ENCODE measurements around the gene AP5B1. TPM values are rescaled to one million over a fixed set of nuclear protein-coding genes. Genes with fewer than 3 reads are reported as not detected.

The AP5B1 gene
- total RNA-seq, 1 donor from 2014 or later: 21.2 TPM

DNA sequence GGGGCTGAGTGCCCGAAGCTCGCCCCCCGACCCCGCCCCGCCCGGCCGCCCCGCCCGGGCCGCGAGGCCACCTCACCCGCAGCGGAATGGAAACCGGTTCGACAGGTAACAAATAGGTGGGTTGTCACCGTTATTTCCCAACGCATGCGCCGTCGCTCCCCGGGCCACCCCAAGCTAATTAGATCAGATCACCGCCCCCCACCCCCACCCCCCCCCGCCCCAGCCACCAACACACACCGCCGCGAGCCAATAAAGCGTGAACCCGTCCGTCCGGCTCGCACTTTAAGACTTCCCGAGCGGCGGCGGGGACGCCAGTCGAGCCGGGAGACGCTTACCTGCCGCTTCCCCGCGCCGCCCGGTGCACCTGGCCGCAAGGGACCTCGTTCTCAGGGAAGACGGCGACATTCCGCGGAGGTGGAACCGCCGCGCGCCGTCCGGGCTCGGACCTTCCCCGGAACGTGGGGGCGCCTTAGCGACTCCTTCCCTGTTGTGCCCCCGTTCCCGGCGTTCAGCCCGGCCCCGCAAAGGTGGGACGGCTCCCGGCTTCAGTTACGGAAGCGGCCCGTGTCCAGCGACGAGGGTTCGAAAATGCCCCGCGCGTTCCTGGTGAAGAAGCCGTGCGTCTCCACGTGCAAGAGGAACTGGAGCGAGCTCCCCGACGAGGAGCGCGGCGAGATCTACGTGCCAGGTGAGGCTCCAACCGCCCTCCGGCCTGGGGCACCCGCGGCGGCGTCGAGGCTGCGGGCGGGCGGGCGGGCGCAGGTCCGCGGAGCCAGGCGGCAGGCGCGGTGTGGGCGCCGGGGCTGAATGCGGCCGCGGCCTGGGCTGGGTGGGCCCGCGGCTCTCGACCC lies 6.2 kb upstream of the AP5B1 start, which contains the start of gene OVOL1:
TSS of gene OVOL1 (plus strand) at position 278 of the 851 bp plus-strand sequence. CDS start at position 589, 311 bp downstream.
- intact Hi-C loops (cut with micrococcal nuclease): loop anchor here (10.0 kb wide), 1 partner anchor 108 kb away; the partner anchor contains the start of gene CCDC85B

DNA sequence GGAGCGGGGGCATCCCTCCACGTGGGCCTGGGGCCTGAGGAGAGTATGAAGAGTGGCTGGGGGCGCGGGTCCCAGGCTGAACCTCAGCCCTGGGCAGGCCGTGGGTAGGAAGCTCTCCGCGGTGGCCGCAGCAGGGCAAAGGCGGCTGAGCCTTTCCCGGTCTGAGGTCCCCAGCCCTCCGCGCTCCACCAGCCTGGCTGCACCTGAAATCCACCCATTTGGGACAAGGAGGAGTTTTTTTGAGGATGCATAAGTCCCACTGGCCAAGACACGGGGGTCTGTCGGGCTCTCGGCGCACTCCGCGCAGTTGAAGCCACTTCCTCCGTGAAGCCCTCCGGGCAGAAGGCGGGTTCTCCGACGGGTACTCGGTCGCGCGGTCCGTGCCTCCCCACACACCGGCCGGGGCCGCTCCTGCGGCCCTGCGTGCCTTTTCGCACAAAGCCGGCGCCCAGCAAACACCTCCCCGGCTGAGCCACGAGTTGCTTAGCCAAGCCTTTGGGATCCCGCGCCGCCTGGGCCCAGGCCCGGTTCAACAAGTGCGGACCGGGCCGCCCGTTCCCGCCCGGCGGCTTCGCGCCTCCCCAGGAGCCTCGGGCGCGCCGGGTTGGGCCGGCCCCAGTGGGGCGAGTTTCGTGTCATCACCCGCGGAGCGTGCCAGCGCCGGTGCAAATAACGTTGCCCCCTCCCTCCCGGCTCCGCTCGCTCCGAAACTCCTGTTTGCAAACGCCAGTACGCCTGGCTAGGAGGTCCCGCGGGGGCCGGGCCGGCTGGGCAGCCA lies 5.4 kb upstream of the AP5B1 start:
- intact Hi-C loops (cut with micrococcal nuclease): loop anchor here (10.0 kb wide), 1 partner anchor 109 kb away; the partner anchor contains the start of gene CCDC85B

DNA sequence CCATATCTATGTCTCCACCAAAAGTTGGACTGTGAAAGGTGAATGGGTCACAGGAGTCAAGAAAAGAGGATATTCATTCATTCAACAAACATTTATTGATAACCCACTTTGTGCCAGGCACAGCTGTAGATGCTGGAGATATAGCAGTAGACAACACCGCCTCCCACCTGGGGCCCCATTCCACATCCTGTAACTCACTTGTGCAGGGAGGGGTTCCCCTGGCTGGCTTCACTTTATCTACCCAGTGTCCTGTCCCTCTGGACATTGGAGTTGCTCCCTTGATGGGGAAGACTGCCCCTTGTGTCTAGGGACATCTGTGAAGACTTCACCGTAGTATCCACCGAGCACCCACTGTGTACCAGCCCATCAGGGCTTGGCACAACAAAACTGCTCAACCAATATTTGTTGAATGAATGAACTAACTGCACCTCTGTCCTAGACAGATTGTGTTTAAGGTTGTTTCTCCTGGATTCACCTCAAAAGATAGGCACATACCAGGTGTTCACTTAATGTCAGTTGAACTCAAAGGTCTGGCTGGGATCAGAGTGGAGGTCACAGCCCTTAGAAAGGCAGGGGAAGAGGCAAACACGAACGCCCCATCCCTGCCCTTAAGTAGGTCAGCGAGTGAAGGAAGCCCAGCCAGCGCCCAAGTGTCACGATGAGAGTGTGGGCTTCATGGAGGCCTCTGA lies 4.7 kb upstream of the AP5B1 start:
- intact Hi-C loops (cut with micrococcal nuclease): loop anchor here (10.0 kb wide), 1 partner anchor 109 kb away; the partner anchor contains the start of gene CCDC85B

DNA sequence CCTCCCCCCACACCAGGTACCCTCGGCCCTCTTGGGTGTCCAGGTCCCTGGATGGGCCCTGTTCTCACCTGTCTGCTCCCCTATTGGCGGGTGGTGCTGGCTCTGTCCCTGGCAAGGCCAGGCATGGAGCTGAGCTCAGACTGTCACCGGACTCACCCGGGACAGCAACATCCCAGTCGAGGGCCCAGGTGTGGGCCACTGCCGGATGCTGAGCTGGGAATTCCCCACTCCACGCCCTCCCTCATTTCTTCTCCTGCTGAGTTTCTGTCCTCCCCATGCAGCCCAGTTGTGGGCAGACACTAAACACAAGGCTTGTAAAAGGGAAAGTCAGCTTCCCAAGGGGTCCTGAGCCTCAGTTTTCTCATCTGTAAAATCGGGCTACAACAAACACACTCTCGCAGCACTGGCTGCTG lies 2.0 kb upstream of the AP5B1 start:
- intact Hi-C loops (cut with micrococcal nuclease): loop anchor here (5.0 to 10.0 kb wide), 2 partner anchors 71 to 112 kb away; partner anchors contain the start of genes CCDC85B and KAT5

DNA sequence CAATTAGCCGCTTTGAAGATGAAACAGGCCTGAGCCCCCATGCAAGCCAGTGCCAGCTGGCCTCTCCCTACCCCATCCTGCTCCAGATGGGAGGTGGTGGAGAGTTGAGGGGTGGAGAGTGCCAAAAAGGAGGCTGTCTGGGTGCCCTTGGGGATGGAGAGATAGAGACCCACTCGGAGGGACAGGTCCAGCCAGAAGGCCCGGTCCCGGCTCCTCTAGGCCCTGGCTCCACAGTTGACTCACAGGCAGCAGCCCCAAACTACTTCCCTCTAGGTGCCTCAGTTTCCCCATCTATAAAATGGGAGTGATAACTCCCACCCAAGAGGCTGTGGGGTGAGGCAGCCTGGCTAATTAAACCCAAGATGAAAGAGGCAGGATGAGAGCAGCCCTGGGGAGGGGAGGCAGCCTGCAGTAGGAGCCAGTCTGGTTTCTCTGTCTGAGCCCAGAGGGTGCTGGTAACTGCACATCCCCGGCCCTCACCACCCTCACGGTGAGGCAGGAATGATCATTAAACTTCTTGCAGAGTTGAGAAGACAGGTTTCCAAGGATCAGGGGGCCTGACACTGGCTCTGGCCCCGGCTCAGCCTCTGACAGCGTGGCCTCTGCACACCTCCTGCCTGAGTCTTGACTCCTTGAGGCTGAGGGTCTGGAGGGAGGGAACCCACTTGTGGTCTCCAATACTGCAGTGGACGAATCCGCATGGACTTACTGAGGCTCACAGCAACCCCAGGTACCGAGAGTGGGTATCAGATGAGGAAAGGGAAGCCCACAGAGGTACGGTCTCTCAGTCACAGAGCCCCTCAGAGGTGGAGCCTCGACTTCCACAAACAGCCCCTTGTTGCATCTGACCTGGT lies 1.4 kb upstream of the AP5B1 start:
- intact Hi-C loops (cut with micrococcal nuclease): loop anchor here (5.0 to 10.0 kb wide), 2 partner anchors 70 to 113 kb away; partner anchors contain the start of genes CCDC85B and KAT5

DNA sequence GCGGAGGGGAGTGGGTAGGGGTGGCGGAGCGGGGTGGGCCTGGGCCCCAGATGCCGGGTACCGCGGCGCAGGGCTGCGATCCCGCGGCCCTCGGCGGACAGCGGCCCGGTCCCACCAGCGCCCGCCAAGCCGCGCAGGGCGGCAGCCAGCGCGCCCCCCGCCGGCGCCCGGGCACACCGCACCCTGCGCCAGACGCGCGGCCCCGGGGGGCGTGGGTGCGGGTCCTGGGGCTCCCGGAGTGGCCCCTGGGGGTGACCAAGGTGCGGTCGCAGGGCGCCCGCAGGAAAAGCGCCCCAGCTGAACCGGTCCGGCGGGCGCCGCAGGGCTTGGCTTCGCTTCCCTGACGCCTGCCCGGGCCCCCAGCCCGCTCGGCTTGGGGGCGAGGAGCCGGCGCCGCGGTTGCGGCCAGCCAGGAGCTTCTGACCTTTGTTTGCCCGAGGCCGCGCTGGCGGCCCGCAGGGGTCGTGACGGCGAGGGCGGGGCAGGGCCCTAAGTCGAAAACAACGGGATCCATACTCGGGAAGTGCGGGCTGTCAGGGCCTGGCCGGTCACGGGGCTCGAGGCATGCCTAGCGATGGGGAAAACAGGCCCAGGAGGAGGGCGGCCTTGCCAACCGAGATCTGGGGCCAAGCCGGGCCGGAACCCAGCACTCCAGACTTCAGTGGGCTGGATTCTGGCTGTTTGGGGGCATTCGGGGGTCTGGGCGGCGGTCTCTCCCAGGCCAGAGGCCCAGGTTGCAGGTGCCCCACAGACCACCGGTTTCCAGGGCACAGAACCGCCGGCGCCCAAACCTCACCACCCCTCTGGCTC lies 581 bp upstream of the AP5B1 start:
- intact Hi-C loops (cut with micrococcal nuclease): loop anchor here (5.0 to 10.0 kb wide), 2 partner anchors 69 to 113 kb away; partner anchors contain the start of genes CCDC85B and KAT5

DNA sequence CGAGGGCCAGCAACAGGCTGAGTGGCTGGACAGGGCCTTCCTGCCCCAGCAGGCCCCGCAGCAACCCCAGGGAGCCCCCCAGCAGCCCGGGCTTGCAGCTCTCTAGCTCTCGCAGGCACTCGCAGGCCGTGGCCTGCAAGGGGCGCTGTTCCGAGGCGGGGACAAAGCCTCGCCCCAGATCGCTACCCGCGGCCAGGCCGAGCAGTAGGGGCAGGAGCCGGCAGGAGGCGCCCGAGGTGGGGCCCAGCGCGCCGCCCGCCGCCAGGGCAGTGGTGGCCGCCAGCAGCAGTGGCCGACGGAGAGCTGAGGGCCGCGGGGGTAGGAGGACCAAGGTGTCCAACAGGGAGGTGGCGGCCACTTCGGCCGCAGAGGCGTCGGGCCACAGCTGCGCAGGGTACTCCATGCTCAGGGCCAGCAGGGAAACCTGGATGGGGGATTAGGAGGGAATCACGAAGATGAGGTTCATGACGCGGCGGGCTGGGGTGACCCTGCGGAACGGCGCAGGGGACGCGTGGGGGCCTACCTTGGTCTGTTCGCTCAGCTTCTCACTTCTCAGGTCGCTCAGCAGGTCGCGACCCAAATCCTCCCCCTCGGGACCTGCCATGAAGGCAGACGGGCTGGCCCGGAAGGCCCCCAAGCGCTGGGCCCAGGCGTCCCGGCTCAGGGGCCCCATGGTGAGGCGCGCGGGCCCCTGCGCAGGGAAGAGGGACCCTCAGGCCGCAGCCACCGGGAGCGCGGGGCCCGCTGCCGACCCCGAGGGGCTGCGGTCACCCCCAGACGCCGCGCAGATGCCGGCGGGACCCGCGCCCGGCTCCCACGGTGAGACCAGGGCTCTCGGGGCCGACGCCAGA lies 632 bp downstream of the AP5B1 start:
- intact Hi-C loops (cut with micrococcal nuclease): loop anchor here (1.0 to 10.0 kb wide), 4 partner anchors 38 to 209 kb away; partner anchors contain the start of genes CCDC85B and KAT5

DNA sequence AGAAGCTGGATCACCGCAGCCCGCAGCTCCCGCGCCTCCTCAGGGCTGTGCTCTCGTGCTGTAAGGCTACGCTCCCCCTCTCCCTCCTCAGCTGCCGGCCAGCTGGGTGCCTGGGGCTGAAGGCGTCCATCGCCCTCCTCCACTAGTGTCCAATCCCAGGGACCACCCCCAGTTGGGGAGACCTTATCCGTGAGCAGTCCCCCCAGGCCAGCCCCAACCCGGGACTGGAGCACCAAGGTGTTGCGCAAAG lies 1.2 kb downstream of the AP5B1 start:
- intact Hi-C loops (cut with micrococcal nuclease): no loop called here

DNA sequence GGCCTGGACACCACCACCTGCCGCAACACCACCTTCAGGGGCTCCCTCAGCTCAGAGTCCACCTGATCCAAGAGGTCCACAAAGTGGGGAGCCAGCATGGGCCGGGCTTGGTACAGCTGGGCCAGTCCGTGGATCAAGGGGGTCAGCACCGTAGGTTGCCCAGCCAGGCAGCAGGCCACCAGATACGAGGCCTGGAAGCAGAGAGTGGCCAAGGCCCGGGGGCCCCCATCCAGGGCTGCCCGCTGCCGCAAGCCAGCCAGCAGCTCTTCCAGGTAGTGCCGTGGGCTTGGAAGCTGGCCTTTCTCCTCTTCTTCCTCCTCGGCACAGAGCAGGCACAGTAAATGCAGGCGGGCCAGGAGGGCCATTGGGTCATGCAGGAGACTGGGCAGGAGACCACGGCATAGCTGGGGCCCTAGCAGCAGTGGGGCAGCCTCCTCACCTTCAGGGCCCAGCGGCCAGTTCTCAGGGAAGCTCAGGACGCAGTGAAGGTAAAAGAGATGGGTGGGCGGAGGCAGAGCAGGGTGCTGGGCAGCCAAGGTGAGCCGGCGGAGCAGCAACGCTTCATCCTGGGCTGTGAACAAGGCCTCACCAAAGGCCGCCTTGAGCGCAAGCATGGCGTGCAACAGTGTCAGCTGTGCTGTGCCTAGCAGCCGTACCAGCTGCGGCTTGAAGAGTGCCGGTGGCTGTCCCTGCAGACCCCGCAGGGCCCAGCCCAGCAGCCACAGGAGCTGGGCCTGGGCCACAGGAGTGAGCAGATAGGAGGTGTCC lies 1.7 kb downstream of the AP5B1 start:
- intact Hi-C loops (cut with micrococcal nuclease): no loop called here

DNA sequence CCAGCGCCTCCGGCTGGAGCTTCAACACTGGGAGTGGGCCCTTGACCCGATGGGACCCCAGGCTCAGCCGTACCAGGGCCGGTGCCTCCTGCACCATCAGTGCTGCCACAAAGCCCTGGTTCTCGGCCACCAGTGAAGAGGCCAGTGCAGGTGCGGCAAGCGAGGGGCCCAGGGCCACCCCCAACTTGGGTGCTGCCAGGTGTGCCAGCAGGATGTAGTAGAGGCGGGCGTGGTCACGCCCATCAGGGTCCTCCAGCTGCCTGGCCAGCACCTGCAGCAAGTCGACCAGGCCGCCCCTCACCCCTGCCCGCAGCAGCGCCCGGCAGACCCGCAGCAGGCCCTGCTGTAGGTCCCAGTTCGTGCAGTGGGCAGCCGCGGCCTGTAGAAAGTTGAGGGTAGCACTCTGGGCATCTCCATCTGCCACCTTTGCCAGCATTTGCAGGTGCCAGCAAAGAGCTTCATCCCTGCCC lies 2.3 kb downstream of the AP5B1 start:
- intact Hi-C loops (cut with micrococcal nuclease): no loop called here

DNA sequence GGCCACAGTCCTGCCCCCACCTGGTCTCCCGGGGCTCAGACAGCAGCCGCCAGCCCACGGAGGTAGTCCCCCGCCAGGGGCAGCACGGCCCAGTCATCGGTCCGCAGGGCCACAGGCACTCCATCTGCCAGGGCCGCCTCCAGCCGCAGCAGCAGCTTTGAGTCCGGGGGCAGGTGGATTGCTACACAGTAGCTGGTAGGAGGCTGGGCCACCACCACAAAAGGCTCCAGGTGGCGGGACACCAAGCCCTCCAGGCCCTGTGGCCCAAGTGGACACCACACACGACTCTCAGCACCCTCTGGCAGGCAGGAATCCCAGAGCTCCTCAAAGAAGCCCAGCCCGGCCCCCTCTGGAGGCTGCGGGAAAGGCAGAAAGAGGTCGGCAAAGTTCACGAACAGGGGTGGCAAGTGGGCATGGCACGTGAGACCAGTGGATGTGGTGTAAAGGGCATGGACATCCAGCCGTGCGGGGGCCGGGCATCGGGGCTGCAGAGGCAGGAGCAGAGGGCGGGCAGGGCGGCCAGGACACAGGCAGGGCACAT lies 2.9 kb downstream of the AP5B1 start:
- intact Hi-C loops (cut with micrococcal nuclease): no loop called here

DNA sequence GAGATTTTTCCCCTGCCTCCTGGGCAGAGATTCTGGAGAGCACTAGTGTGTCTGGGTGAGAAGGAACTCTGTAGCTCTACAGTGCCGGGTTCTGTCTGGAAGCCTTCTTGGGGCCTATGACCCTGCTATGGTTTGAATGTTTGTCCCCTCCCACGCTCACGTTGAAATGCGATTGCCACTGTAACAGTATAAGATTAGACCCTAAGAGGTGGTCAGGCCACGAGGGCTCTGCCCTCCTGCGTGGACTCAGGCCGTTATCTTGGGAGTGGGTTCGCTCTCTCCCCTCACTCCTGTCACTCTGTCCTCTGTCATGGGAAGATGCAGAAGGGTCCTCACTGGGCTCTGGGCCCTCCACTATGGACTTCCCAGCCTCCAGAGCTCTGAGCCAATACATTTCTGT lies 3.5 kb downstream of the AP5B1 start:
- intact Hi-C loops (cut with micrococcal nuclease): no loop called here

DNA sequence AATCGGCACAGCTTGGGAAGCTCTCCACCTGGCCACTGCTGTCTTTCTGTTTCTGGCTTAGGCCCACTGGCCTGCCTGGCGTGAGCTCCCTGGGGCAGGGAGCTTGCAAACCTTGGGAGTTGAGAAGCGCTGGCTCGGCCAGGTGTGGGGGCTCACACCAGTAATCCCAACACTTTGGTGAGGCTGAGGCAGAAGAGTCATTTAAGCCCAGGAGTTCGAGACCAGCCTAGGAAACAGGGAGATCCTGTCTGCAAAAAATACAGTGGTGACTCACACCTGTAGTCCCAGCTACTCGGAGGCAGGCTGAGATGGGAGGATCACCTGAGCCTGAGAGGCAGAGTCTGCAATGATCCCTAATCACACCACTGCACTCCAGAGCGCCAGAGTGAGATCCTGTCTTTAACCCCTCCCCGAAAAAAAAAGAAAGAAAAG lies 4.0 kb downstream of the AP5B1 start:
- intact Hi-C loops (cut with micrococcal nuclease): no loop called here

DNA sequence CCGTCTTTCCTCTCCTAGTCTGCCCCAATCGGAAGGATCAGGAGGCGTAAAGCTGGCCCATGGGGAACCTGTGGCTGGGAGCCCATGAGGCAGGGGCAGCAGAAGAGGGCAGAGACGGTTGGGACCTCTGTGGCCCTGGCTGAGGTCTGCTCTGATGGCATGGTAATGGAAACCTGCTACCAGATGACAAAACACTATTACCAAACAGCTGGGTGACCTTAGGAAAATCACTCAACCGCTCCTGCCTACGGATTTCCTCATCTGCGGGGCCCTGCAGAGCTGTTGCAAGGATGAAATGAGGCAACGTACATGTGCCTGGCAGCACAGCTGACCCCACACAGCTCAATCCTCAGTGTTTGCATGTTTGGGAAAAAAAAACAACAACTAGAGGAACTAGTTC lies 4.6 kb downstream of the AP5B1 start:
- intact Hi-C loops (cut with micrococcal nuclease): no loop called here

DNA sequence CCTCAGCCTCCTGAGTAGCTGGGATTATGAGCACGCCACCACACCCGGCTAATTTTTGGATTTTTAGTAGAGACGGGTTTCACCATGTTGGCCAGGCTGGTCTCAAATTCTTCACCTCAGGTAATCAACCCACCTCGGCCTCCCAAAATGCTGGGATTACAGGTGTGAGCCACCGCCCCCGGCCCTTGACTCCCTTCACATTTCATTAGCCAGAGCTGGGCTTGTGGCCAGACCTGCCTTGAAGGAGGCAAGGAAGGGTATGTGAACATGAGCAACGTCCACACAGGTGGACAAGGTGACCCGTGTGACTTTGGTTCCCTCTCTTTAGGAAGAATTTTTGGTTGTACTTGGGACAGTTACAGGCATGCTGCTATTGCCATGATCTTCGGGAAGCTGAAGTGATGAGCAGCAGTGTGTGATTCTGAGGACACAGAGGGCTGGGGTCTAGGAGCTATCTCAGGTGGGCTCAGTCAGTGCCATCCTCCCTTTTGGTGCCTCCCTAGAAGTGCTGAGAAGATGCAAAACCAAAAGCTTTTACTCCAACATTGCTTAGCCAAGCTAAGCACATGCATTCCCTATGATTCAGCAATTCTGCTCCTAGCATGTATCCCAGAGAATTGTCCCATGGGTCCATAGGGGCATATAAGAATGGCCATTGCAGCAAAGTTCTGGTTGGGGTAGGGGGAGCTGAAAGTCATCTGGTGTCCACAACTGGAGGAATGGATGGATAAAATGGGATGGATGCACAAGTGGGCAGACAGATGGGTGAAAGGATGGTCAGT lies 6.1 kb downstream of the AP5B1 start:
- intact Hi-C loops (cut with micrococcal nuclease): no loop called here

DNA sequence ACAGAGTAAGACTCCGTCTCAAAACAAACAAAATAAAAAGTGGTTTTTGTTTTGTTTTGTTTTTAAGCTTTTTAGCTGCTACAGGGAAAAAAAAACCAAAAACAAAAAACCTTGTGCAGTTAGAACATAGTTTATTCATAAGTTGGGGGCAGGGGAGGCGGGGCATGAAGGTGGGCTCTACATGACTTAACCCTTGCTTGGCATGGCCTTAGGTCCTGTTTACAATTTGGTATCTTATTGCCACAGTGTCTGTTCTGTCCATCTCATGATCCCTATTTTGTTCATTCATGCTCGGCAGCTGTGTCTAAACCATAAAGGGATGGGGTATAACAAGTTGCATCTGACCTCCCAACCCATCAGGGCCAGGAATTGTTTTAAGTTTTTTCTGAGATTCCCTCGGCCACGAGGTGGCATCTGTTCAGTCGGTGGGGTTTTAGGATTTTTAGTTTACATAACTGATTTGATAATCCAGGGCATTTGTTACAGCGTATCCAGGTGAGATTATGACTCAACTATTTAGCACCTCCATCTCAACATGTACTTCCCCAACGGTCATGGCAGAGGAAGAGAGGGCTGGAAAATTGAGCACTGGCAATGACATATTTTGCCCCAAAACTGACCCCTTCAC lies 6.9 kb downstream of the AP5B1 start:
- intact Hi-C loops (cut with micrococcal nuclease): no loop called here
